SIG-M5 treated with dmso at 0.1 percent for 504 hours (cell line): ENCODE data around the gene VAPA.

Source experiments
- DNase-seq: peaks from one replicate; lab custom pipeline; 2025; ENCODE audit not compliant: unreplicated experiment; lab: John Stamatoyannopoulos, UW

VAPA gene

DNA sequence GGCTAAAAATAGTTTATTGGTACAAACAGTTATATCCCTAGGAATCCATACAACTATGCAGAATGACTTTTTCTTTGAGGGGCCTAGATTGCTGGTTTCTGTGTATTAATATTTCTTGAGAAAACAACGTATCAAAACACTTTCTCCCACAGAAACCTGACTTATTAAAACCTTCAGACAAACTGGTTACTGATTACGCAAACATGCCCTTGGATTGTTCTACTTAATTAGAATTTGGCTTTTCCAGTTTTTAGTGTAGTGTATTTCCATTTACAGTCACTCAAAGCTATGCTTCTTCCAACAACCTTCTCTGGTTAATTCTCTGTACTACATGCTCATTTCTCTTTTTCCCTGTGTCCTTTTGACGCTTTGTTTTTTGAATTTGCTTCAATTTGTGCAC, 20.0 kb downstream of the VAPA start:
- no peak for DNase-seq

DNA sequence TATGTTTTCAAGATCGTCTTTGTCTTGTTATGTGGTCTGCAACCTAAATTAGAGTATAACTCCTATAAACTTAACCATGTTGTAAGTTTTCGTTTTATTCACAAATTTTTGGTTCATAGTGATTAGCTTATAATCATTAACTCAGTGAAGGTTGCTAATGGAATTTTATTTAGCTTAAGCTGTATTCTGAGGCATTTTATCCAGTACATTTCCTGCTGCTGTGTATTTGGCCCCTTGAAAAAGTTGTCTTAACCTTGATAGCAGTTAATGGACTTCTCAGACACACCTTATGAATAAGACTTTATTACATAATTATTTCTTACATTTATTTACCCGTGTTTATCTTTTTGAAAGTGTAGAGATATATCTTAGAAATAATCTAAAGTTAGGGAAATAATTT, 20.5 kb downstream of the VAPA start:
- no peak for DNase-seq

DNA sequence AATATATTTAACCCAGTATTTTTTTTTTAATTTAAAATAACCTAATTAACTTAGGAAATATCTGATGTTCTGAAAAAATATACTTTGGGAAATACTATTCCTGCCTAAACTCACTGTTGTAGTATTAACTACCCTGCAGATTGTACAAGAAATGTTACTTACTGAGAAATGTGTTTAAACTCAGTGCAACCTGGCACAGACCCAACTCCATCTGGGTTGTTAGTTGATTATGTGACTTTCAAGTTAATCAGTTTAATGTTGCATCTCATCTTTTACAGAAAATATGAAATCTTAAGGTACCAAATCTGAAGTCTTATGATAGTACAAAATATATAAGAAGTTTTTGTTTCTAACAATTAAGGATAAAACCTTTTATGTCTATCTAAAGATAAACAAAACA, 27.3 kb downstream of the VAPA start:
- DNase-seq: no peak

DNA sequence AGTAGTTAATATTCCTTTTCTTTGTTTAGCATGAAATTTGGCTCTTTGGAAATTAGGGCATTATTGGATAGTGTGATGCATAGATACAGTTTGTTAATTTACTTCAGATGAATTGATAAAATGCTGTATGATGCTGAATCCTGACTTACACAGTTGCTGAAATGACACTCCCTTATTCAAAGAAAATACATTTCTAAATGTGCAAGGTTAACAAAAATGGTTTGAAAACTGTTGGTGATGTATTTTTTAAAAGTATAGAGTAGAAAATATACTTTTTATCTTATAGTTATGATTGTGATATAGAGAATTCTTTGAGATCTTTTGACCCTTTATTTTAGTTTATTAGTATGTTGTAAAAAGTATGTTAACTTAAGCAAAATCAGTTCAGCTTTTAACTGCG, 27.8 kb downstream of the VAPA start:
- DNase-seq: no peak

DNA sequence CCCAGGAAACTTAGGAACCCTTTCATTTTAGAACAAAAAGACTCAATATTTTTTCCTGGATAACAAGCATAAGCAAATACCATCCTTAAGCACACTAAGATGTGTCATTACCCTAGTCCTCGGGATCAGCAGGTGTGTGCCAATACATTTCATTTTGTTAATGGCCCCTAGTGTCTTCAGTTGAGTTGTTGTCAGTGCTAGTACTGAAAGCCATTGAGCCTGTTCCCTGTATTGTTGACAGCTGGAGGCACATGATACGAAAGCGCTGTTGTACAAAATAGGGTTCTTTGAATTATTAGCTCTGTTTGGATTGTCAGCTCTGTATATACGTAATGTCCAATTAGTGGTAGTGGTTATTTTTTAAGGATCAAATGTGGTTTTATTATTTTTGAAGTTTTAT, 29.5 kb downstream of the VAPA start:
- DNase-seq: no peak

DNA sequence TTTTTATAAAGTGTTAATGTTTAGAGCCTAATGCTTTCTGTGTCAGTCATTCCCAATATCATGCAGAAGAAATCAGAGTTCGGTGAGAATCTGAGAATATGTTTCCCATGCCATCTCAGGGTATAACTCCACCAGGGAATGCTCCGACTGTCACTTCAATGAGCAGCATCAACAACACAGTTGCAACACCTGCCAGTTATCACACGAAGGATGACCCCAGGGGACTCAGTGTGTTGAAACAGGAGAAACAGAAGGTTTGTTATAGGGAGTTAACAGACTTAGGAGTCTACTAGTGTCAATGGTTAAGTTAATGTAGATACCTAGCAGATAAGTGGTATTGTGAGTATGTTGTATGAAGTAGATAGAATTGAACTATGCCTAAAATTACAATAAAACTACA, 31.0 kb downstream of the VAPA start:
- no peak for DNase-seq

DNA sequence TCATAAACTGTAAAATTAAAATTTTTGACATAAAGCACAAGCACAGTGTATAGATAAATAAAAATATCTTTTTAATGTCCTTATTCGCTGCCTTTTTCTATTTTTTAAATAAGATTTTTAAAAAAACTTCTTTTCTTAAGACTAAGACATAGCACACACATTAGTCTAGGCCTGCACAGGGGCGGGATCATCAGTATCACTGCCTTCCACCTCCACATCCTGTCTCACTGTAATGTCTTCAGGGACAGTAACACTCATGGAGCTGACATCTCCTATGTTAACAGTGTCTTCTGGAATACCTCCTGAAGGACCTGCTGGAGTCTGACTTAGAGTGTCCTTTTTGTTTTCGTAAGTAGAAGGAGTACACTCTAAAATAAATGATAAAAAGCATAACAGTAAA, 33.0 kb downstream of the VAPA start:
- no peak for DNase-seq

DNA sequence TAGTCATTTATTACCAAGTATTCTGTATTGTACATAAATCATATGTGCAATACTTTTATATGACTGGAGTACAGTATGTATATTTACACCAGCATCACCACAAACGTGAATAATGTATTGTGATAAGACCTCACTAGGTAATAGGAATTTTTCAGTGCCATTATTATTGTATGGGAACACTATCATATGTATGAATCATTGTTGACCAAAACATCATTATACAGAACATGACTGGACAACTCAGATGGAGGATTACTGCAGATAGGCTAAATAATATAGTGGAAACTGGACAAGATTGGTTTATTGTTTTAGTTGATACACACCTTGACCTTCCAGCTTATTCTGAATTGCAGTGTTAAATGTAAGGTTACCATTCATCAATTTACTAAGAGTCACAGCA, 33.4 kb downstream of the VAPA start:
- DNase-seq: no peak

DNA sequence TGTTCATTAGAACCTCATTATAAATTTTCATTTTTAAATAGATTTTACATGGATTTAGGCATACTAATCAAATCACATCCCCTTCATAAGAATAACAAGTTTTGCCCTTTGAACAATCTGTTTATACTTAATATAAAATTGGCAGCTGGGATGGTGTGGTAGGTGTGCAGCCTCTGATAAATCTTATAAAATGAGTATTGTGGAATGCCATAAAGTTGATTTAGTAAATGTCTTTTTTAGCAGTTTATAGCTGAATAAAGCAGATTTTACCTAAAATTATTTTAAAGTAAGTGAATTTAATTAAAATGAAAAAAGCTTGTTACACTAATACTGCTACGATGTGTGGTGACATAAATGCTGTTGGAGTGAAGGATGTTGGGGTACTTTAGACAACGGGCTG, 35.5 kb downstream of the VAPA start:
- no peak for DNase-seq

DNA sequence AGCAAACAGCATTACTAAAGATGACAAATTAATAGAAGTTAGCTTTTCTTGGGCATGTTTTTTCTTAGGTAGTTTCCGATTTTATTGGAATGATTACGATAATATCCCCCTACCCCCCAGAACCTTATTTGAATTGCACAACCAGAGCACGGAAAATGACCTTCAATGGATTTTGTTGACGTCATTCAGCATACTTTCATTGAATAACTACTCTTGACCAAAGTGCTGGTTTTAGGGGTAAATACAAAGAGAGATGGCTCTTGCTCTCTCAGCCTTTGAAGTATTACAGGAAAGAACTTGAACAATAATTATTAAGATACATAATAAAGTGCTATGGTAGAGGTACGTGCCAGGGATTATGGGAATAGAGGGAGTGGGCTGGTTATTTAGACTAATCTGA, 36.0 kb downstream of the VAPA start:
- no peak for DNase-seq

DNA sequence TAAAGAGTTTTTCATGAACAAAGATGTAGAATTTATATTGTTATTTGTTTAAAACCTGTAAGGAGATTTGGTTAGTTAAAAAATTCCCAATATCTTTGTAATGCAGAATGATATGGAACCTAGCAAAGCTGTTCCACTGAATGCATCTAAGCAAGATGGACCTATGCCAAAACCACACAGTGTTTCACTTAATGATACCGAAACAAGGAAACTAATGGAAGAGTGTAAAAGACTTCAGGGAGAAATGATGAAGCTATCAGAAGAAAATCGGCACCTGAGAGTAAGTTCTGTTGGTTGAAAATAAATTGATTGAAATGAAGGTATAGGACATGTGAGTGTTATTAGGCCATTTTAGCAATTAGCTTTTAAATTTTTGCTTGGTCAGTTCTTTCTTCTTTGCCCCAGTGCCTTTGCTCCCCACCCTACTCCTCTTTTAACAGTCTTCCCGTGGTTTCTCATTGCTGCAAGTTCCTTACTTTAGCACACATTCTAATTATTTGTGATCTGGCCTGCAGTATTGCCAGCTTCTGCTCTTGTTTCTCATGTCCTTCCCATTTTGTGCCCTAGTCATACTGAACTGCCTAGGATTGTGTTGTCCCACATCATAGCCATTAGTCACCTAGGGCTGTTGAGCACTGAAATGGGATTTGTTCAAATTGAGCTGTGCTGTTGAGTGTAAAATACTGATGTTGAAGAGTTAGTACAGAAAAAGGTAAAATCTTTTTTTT, 36.6 kb downstream of the VAPA start:
- DNase-seq: no peak

DNA sequence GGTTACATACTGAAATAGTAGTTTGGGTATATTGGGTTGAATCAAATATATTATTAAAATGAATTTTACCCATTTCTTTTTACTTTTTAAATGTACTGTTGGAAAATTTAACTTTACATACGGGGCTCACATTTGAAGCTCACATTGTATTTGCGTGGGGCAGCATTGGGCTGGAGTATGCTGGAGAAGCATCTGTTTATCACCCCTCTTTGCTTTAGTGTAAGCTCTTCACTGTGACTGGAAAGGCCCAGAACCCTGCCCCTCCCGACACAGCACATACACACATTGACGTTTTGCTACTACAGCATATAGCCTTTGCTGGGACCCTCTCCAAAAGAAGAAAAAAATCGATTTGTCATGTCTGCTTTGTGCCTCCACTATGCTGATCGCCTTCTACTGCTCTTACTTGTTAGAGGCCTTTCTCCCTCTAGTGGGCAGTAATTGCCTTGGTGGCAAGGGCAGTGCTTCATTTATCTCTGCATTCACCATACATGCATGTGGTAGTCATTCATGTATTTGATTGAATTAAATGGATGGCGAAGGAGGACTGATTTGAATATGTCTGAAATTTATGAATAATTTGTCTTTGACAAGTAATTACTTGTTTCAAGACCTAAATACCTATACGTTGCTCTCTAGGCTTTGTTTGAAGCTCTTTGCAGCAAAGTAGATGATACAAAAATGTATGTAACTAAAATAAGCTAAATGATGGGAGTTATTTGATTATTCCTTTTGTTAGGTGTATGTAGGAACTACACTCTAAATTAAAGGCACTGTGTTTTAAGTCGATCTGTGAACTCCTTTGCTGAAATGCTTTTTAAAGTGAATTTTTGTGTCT, 37.4 kb downstream of the VAPA start:
- peak; percentile 49 for DNase-seq

DNA sequence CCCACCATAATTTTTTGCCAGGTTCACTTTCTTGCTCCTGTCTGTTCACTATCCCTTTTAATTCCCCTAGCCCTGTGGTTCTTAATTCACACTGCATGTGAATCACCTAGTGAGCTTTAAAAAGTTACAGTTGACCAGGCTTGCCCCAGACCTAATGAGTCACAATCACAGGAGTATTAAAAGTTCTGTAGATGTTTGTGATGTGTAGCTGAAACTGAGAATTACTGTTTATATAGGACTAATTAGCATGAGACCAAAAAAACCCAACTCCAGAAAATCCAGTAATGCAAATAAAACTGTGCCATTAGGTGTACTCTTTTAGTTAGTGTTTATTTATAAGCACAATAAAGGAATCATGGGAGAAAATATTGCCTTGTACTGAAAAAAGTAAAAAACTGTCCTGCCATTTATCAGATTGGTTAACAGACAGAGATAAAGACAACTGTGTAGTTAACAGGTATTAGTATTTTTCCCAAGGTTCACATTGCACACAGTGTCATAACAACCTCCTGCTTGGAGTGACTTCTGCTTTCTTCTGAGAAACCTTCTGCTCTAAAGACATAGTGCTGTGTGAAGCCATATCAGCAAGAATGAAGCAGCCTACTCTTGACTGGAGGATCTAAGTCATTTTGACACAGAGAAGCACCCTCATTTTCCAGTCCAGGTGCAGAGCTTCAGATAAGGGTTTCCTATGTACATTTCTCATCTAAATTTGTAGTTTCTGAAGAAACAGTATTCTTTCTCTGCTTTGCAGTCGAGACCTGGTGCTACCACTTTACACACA, 39.0 kb downstream of the VAPA start:
- peak; percentile 40 for DNase-seq

DNA sequence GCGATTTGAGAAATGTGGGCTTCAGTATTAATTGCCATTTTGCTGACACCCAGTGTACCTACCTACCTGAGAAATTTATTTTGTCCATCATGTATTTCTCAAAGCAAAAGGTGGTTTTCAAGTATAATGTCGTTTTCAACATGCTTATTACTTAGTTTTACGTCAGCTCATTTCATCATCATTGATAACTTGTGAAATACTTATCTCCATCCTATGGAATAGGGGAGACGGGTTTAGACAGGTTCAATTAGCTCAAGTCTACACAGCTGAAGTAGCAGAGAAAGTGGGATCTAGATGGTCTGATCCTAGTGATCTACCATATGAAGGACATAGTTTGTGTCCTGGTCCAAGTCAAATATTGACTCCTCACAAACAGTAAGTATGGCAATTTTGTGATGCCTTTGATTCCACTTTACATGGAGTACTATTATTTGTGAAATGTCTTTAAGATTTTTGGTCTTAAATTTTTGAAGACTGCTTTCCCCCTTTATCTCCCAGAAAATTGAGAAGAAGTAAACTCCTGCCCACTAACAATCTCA, 45.1 kb downstream of the VAPA start:
- no peak for DNase-seq

DNA sequence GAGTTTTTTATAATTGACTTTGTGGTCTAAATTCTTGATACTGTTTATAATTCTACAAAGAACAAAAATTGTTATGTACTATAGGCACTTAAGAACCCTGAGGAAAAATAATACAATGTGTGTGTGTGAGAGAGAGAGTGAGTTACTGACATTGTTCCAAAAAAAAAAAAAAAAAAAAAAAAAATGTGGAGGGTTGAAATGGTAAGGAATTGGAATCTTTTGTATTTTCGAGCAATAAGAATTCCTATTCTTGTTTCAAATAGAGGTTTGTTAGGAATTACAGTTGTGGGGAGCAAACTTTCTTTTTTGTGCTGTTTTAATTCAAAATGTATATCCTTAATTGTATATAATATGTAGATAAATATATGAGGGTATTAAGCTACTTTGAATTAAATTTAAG, 45.7 kb downstream of the VAPA start:
- DNase-seq: no peak

DNA sequence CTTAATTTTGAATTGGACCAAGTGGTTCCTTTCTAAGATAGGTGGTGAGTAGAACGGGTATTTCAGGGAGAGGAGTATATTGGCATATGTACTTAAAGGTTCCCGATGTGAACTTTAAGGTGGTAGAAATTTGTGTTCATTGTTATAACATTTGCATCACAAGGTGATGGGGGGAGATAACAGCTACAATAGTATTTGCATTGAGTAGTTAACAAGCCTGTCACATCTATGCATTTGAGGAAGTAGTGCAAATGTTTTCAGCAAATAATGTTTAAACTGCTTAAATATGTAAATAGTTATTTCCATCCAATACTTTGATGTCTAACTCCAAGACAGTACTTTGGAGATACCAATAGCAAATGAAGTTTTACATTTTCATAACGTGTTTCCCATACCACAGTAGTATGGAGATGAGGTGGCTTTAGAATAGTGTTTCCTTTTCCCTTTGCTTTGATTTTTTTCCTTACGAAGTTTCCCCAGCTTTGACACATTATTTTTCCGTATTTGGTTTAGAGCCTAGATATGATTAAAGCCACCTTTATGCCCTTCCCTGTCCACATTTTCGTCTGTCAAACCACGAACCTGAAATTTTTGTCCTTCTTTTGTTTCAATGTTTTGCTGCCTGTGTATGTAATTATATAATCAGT, 46.6 kb downstream of the VAPA start:
- DNase-seq: no peak

DNA sequence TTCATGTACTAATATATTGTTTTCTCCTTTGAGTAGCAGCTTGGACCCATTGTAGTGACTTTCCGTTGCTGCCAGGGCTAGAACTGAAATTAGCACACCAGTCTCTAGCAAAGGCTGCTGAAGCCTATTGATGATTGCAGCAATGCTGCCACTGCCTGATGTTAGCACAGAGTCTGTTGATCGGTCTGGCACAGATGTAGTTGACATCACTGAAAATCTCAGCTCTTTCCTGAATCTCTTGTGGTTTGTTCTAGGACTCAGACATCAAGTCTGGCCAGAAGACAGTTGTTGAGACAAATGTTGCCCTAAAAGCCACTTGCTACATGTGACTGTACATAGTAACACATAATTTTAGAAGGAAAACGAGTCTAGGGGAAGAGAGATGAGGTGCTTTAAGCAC, 47.2 kb downstream of the VAPA start:
- no peak for DNase-seq

DNA sequence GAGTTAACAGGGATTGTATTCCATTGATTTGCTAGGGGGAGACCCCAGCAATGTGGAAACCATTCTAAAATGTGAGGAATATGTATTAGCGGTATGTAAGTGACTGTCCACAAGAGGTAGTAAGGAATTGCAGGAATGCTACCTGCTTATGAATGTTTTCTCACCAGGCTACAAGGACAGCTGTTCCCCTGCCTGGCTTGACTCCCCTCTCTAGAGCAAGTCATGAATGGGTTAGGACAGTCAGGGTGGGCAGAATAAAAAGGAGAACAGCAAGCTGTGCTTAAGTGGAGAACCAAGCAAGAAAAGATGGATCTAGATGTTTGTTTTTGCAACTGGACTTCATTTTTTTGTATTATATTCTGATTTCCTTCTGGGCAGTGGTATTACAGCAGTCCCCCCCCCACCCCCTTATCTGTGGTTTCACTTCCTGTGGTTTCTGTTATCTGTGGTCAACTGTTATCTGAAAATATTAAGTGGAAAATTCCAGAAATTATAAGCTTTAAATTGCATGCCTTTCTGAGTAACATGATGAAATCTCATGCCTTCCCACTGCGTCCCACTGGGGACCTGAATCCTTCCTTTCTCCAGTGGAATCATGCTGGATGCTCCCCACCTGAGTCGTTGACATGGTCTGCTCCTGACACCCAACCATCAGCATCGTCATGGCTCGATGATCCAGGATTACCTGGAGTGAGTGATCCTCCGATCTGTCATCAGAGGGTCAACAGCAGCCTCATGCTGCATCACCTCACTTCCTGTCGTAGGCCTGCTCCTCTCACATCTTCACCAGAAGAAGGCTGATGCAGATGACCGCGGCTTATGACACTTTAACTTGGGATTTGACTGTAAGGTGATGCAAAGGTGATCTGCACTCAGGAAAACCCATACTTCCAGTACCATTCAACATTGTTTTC, 52.2 kb downstream of the VAPA start:
- DNase-seq: no peak

DNA sequence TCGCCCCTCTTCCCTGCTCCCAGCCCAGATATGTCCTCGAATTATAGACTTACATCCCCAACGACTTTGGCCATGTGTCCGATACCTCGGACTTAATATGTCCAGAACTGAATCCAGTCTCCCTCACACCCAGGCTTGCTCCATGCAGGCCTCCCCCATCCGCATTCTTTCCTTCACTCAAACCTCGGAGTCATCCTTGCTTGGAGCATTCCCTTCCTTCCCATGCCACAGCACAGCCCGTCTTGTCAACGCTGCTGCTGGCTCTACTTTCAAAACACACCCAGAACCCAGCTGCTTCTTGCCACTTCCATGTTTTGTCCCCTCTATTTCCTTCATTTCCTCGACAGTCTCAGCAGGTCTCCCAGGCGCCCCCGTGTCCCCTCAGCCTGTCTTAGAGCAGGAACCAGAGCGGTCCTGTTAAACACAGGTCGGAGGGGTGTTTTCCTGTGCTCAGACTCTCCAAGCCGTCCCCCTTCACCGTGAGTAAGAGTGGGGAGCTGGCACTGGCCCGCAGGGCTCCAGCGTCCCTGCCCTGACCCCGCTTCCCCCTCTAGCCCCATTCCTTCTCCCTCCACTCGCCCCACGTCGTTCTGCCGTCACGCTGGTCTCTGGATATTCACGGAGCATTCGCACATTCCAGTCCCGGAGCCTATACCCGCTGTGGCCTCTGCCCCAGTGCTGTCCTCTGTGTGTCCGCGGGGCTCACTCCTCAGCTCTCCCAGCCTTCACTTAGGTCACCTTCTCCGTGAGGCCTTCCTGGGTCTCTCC, 54.4 kb downstream of the VAPA start:
- no peak for DNase-seq
